ENCODE results near the gene TMEM14B.
"Not testable (repeated sequence)": the region's sequence is repeated elsewhere in the genome, so short reads cannot be mapped to it uniquely, and the experiment has no call there.

Gene TMEM14B

DNA sequence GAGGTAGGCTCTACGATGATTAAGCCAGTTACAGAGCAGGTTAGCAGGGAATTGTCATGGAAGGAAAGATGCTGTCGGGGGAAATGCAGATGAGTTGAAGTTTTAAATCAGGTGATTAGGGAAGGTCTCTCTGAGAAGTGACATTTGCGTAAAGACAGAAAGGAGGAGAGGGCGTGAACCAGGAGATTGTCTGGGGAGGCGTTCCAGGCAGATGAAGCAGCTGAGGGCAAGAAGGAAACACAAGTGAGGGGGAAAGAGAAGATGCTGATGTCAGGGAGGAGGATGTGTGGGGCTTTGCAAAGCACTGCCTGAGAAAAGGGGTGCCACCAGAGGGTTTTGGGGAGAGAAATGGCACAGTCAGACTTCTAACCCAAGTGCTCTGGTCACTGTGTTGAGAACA is 2.5 kb upstream of the TMEM14B start:
- DNase-seq (ENCODE audit: low read depth in 3 of 3, low spot score in 1 of 3): no peak

DNA sequence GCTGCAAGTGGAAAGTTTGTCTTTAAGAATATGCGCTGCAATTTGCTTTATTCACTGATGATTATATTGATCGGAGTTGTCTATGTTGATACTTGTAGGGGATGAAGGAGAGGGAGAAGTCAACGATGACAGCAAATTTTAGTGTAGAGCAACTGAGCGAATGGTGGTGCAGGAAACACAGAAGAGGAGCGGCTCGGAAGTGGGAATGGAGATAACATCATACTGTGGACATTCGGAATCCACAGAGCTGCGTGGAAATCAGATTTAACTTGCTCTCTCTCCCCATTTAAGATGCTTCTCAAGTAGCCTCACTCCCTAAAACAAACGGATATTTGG is 722 bp upstream of the TMEM14B start:
- DNase-seq (ENCODE audit: low read depth in 3 of 3, low spot score in 1 of 3): no peak

DNA sequence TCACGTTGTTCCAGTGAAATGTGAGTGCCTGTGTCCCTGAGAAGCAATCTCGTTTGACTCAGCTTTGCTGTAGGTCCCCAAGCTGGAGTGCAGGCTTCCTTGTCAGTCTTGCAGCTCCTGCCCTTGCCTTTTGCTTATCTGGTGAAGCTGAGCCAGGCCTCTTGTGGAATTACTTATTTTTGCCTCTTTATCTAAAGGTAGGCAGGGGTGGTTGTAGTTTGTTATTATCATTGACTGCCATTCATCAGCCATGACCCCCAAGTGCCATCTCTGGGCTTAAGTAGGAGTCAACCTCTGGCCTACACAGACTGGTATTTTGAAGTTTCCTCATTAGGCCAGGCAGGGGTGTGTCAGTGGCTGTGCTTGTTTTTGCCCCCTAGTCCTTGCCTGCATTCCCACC is 2.1 kb downstream of the TMEM14B start:
- no peak for DNase-seq (ENCODE audit: low read depth in 3 of 3, low spot score in 1 of 3)

DNA sequence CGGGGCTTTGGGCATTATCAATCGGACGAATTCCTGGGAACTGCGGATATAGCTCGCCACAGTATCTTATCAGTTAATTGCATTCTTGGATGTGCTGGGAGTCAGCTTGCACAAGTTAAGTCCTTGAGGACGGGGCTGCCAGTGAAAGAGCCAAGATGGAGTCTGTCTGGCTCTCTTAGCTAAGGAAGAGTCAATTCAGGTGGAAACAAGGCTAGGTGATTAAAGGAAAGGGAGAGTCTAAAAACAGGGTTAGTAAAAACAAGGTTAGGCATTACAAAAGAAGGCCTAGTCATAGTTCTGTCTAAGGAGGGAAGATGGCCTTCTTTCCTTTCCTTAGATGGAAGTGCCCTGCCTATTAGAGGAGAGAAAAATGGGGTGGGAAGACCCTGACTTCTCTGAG is 3.0 kb downstream of the TMEM14B start:
- DNase-seq (ENCODE audit: low read depth in 3 of 3, low spot score in 1 of 3): not testable (repeated sequence)

DNA sequence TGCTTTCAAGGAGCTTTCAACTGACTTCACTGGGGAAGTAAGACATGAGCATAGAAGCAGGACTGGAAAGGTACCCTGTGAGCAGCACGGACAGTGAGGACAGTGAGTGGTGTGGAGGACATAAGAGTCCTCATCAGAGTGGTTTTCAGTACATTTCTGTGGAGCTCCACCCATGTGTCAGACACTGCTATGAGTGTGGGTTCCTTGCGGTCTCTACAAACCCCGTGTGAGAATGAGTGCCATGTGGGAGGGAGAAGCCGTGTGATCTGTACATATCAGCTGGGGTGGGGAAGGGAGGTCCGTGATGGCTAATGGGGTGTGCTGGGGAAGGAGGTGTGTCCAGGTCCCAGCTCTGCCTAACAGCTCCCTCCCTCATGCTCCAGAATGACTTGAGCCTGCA is 4.2 kb downstream of the TMEM14B start:
- not testable (repeated sequence) for DNase-seq (ENCODE audit: low read depth in 3 of 3, low spot score in 1 of 3)

DNA sequence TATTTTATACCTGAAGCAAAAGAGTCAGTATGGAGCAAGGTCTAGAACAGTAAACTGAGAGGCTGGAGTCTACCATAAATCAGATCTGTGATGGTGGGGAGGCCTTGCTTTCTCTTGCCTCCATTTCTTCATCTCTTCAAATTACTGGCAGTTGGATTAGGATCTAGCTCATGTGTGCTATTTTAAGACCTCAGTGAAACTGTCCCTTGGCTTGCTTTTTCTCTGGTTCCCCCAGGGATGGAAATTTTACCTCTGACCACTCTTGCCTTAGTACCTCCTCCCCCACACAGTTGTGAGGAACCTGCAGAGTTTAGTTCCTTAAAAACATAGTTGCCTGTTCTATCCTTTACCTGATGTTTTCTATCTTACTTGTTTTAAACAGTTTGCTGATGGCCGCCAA is 8.5 kb downstream of the TMEM14B start:
- DNase-seq (ENCODE audit: low read depth in 3 of 3, low spot score in 1 of 3): no peak

DNA sequence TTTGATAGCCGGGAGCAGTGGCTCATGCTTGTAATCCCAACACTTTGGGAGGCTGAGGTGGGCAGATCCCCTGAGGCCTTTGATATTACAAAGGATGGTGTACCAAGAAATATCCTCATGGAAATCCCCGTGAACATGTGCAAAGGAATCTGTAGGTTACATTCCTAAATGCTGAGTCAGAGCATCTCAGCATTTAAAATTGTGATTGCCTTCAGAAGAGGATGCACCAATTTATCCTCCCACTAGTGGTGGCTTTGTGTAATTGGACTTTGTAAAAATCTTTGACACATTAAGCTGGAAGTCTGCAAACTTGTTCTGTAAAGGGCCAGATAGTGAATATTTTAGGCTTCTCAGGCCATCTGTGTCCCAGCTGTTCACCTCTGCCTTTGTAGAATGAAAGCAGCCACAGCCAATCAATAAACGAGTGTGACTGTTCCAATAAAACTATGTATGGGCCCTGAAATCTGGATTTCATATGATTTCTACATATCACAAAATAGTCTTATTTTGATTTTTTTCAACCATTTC is 11.8 kb downstream of the TMEM14B start:
- DNase-seq (ENCODE audit: low read depth in 3 of 3, low spot score in 1 of 3): no peak

DNA sequence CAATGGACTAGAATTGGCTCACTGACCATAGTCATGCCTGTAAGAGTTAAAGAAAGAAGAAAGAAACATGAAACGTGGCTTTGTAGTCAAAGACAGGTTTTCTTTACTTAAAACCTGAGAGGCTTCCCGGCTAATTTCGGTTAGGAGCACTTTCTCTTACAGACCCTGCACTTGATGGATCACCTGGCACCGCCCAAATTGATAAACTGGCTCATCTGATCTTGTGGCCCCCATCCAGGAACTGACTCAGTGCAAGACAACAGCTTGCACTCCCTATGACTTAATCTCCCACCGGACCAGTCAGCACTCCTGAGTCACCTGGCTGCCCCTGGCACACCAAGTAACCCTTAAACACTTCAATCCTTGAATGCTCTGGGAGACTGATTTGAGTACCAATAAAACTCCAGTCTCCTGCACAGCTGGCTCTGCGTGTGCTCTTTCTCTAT is 12.3 kb downstream of the TMEM14B start:
- no peak for DNase-seq (ENCODE audit: low read depth in 3 of 3, low spot score in 1 of 3)

DNA sequence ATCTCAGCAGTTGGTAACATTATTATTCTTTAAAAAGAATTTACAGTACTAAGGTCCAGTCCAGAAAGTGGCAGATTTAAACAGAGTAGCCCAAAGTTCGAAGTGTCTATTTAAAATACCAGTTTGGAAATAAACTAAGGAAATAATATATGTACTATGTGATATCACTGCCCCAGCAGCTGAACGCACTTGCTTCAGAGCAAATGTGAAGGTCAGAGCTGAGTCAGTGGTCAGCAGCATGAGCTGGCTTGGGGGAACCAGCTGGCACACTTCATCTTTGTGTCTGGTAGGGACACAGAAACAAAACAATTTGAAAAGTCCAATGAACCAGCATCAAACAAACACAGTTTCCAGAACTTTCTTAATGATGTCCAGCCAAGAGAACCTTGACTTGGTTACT is 15.4 kb downstream of the TMEM14B start:
- no peak for DNase-seq (ENCODE audit: low read depth in 3 of 3, low spot score in 1 of 3)

DNA sequence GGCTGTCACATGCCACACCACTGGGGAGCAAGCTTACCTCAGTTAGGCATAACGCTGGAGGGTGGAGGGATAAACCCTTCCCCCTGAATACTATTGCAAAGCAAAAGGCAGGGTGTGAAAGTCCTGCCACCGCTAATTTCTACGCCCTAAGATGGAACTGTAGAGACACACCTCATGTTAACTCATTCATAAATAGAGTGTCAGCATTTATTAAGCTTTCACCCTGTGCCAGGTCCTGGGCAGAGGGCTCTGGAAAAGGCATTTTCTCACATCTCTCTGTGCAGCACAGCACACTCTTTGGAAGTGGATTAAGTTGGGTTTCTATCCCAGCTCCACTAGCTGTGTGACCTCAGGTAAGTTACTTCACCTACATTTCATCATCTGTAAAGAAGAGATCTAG is 21.8 kb downstream of the TMEM14B start:
- DNase-seq (ENCODE audit: low read depth in 3 of 3, low spot score in 1 of 3): no peak

DNA sequence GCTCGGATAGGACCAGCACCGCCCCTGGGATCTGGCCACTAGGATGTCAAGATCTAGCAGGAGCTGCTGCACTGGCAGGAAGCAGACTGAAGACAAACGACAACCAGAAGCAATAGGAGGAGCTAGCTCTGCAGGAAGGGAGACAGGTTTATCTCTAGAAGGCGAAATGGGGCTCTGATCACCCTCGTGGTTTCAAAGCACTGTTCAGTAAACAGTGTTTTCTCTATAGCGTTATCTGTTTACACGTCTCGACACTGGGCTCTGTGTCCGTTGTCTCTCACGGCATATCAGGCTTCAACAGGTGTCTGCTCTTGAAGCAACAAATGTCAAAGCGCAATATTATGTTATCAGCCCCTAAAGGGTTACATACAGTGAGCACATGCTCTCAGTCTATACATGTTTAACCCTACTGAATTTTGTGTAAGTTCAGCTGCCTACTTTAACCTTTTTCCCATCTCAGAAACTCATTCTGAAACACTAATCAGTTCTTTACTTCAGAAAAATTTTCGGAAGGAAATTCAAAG is 23.8 kb downstream of the TMEM14B start:
- no peak for DNase-seq (ENCODE audit: low read depth in 3 of 3, low spot score in 1 of 3)

DNA sequence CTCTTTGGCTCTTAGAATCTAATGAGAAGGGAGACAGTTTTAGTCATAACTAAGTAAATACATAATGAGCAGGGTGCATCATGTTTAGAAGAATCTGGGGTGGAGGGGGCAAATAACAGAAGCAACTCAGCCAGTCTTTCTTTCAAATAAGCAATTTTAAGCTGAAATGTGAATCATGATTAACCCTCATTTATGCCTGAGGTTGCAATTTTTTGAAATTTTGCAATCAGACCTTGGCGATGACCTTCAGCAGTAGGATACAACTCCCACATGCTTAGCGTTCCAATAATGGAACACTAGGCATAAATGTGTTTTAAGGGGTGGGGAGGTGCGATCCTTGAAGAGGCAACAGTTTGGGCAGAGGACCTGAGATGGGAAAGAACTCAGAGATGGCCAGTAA is 30.6 kb downstream of the TMEM14B start:
- DNase-seq (ENCODE audit: low read depth in 3 of 3, low spot score in 1 of 3): no peak

DNA sequence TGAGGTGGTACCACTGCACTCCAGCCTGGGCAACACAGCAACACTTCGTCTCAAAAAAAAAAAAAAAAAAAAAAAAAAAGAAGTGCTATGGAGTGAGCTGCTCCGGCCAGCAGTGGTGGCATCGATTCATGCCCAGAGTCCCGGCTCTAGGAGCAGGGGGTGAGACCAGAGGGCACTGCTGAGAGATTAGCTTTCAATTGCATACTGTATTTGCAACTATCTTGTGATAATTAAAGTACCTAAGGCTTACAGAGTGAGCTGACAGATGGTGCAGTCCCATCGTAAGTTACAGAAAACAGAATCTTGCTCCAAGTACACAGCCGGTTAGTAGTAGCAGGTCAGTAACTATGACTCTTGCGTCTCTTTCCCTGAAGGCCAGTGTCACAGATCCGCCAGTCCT is 31.5 kb downstream of the TMEM14B start:
- DNase-seq (ENCODE audit: low read depth in 3 of 3, low spot score in 1 of 3): no peak

DNA sequence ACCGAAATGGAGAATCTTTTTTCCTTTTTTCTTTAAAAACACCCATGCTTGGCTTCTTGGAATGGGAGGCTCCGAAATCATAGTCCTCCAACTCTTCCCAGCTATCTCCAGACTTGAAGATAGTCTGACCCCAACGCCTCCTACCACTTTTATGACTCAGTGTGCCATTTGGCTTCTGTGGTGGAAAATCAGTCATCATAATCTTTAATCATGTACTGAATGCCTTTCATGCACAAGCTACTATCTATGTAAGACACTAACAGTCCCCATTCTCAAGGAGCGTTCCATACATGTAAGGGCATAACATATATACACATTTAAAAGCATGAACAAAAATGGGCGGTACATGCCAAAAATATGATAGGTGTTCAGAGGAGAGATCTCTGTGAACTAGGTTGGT is 44.1 kb downstream of the TMEM14B start:
- no peak for DNase-seq (ENCODE audit: low read depth in 3 of 3, low spot score in 1 of 3)

DNA sequence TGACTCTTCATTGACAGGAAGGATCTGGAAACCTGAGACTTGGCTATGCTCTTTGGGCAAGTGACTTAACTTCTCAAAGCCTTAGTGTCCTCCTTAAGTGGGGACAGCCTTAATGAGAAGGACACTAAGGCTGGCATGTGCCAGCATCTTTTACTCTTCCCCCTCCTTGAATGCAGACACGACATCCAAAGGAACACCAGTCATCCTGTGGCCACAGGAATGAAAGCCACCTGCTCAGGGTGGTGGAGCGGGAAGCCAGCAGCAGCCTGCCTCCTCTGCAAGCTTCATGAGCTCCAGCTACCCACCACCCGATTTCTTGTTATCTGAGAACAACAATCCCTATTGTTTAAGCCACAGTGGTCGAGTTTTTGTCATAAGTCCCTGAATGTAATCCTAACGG is 44.5 kb downstream of the TMEM14B start:
- DNase-seq (ENCODE audit: low read depth in 3 of 3, low spot score in 1 of 3): no peak

DNA sequence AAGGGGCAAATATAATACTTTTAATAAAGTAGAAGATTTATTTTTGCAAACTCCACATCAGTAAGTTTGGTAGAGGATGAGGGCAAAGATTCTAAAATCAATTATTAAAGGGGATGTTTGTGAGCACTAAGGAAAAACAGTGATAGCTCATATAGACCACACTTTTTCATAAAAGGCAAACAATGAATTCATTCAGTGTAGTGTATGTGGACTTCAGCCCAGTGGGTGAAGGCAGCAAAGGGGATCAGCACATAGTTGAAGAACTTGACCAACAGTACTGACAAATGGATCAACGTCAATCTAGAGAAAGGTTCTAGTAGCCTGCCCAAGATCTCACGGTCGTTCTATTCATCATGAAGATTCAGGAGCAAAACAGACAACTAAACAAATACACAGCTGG is 45.4 kb downstream of the TMEM14B start:
- no peak for DNase-seq (ENCODE audit: low read depth in 3 of 3, low spot score in 1 of 3)

DNA sequence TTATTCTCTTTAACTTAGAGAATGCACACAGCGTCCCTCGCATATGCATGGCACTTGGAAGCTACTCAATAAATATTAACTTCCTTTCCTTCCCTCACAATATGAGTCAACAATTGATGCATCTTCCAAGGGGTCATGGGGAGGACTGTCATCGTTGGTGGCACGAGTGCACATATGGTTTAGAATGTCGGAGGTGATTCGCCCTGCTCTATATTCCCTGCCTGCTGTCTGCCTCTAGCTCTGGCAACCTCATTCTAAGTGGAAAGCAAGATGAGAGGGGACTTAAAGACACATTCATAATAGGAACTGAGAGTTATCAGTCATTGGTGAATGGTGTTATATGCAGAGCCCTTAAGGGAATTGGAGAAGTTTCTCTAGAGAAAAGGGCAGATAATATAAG is 46.1 kb downstream of the TMEM14B start:
- no peak for DNase-seq (ENCODE audit: low read depth in 3 of 3, low spot score in 1 of 3)

DNA sequence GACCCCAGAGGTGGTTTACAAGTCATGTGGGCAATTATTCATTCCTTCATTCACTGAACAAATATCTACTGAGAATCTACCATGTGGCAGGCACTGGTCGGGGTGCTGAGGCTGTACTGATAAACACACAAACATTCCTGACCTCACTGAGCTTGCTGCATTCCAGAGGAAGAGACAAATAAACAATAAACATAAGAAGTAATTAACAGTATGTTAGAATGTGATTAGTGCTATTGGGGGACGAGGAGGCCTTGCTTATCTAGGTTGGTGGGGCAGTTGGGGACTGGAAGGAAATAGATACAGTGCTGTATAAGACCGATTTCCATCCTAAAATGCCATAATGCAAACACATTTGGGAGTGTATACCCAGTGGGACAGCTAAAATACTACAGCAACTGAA is 46.6 kb downstream of the TMEM14B start:
- DNase-seq (ENCODE audit: low read depth in 3 of 3, low spot score in 1 of 3): no peak

DNA sequence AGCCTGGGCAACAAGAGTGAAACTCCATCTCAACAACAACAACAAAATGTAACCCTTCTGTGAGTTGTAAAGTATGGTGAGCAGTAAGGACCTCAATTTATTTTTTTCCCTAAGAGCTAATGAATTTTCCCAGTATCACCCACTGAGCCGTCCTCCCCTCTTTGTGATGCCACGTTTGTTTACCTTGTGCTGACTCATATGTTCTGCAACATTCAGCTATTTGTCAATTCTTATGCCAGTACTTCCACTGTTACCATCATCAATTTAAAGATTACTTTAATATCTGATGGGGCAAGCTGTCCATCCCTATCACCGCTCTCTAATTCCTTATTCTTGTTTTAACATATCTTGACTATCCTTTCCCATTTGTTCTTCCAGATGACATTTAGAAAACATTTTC is 53.2 kb downstream of the TMEM14B start:
- no peak for DNase-seq (ENCODE audit: low read depth in 3 of 3, low spot score in 1 of 3)

DNA sequence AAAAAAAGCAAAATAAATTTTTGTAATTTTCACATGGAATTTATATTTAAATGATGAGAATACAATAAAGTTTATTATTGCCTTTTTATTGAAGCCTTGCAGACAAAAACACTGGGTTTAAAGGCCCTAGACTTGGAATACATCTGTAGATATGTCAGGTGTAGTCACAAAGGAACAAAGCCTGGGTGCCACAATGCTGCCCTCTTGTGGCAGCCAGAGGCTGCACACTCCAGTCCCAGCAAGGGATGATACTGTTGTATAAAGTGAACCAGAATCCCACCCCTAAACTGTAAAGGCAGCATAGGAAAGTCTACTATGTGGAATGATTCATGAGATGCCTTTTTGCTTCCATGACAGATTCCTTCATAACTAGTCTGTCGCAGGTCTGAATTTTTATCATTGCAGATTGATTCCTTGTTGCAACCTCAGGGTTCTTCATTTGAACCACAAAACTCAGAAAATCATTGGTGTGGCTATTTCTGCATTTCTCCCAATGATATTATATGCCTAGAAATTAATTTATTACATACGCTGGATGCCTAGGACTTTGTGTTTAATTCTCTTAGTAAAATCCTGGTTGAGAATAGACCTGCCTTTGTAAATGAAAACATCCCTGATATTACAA is 53.7 kb downstream of the TMEM14B start:
- peak; percentile 20 to 46 (median 44) for DNase-seq (ENCODE audit: low read depth in 3 of 3, low spot score in 1 of 3)

Data from stimulated activated CD4-positive, alpha-beta T cell treated with anti-CD3 and anti-CD28 coated beads, TNF-alpha, amount 100 ng/mL, for 1 hour (primary cell).